Body of pancreas (tissue), 4 donors: ENCODE data around the gene APOL1.
"Not testable (repeated sequence)": the region's sequence is repeated elsewhere in the genome, so short reads cannot be mapped to it uniquely, and the experiment has no call there.

ENCODE experiments used
- POLR2A ChIP-seq, 3 donors: fragments of 450-650 bp; IDR thresholded peaks; one replicate each; pipeline ENCODE4 v1.6.1; 2016; ENCODE audit warnings: antibody characterized with exemption in 3 of 3, mild to moderate bottlenecking in 2 of 3
- TF ChIP-seq, protein P1 (sequence below), 7 experiments: fragments of 450-650 bp in 4 of 7; fragments of 200-600 bp in 3 of 7; sonication (generic) in 3 of 7; IDR thresholded peaks; one replicate each; pipeline ENCODE4 v1.5.1; 2016 to 2019; ENCODE audit warnings: antibody characterized with exemption in 7 of 7

DNA sequence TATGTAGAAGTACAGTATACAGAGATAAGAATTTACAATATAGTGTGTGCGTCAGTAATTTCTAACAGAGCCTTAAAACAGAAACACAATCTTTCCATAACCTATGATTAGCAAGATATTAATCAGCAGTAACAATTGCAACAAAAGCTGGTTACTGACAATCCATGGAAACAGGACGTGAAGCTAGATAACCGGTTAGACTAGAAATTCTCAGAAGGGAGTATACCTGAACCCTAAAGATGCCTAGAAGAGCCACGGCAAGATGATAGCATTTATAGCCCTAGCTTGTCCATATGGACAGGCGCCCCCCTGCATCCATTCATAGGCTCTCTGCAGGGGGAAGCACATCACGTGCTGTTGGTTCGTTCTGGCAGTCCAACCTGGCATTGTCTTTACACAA, 49.5 kb upstream of the APOL1 start:
- TF ChIP-seq, protein P1, sequence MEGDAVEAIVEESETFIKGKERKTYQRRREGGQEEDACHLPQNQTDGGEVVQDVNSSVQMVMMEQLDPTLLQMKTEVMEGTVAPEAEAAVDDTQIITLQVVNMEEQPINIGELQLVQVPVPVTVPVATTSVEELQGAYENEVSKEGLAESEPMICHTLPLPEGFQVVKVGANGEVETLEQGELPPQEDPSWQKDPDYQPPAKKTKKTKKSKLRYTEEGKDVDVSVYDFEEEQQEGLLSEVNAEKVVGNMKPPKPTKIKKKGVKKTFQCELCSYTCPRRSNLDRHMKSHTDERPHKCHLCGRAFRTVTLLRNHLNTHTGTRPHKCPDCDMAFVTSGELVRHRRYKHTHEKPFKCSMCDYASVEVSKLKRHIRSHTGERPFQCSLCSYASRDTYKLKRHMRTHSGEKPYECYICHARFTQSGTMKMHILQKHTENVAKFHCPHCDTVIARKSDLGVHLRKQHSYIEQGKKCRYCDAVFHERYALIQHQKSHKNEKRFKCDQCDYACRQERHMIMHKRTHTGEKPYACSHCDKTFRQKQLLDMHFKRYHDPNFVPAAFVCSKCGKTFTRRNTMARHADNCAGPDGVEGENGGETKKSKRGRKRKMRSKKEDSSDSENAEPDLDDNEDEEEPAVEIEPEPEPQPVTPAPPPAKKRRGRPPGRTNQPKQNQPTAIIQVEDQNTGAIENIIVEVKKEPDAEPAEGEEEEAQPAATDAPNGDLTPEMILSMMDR (IDR thresholded peaks at IDR 0.05) = not testable (repeated sequence)
- not testable (repeated sequence) for TF ChIP-seq POLR2A (IDR thresholded peaks at IDR 0.05)
